Urinary bladder (tissue), 4 donors: ENCODE measurements around the gene SNRNP25. TPM values are rescaled to one million over a fixed set of nuclear protein-coding genes. Genes with fewer than 3 reads are reported as not detected.

Experiments
- DNase-seq: peaks from one replicate; pipeline ENCODE4 v3.0.0-alpha.2; 2015; ENCODE audit errors: extremely low spot score
- H3K27ac ChIP-seq: one replicate; pipeline ENCODE4 v1.5.1; 2013; ENCODE audit warnings: low read depth, mild to moderate bottlenecking, moderate library complexity
- H3K36me3 ChIP-seq: one replicate; pipeline ENCODE4 v1.6.1; 2013; ENCODE audit warnings: mild to moderate bottlenecking, moderate library complexity; ENCODE audit not compliant: insufficient read depth
- H3K4me1 ChIP-seq: one replicate; pipeline ENCODE4 v1.6.1; 2013; ENCODE audit warnings: mild to moderate bottlenecking, moderate library complexity; ENCODE audit not compliant: insufficient read depth
- H3K4me3 ChIP-seq: one replicate; pipeline ENCODE4 v1.5.1; 2013; ENCODE audit warnings: low read depth, low read length
- WGBS: extraction: QIAGEN DNeasy Blood & Tissue Kit; methylation state at CpG from one replicate; pipeline ENCODE4 v1.1.7; 2013; 5-methylcytosine and 5-hydroxymethylcytosine counted together
- polyA plus RNA-seq: library from polyadenylated mRNA; stranded (reverse); fragments of 200-250 nt; gene quantifications from one replicate; pipeline ENCODE4 v1.2.3, GENCODE V29; 2013
- total RNA-seq: library from RNA; depleted of rRNA; stranded (reverse); fragments of >200 nt; gene quantifications from one replicate; pipeline ENCODE4 v1.2.3, GENCODE V29; 2014
- donor health status: healthy with polysubstance abuse.
- donor health status: healthy.

SNRNP25 gene
- total and polyA plus RNA-seq, 2 donors, result 9.5 to 29.5 TPM

- WGBS, result 38% methylated on average over 7 of the region's 7 CpGs
- peak overlapping the region; percentile 48 for H3K27ac ChIP-seq
- no peak overlapping the region for H3K4me3 ChIP-seq
- DNase-seq, result no peak
- H3K4me1 ChIP-seq, result no peaks in the 10 kb centered on the region
- H3K36me3 ChIP-seq, result peaks cover 2% of the 10 kb centered on the region
These were observed 31.2 kb downstream of the SNRNP25 start for GRCh38 chr16:84718-85406.

GRCh38 chr16:85407-85782 lies 31.8 kb downstream of the SNRNP25 start:
- Histone ChIP-seq H3K4me3 (no peak overlapping the region), H3K36me3 (peaks cover 2% of the 10 kb centered on the region), H3K4me1 (no peaks in the 10 kb centered on the region), H3K27ac (peak overlapping the region; percentile 48)
- DNase-seq, result no peak
- 78% methylated on average over 18 of the region's 18 CpGs for WGBS

GRCh38 chr16:85865-86264 lies 32.2 kb downstream of the SNRNP25 start:
- 74% methylated on average over 9 of the region's 9 CpGs for WGBS
- Histone ChIP-seq H3K4me3 (no peak overlapping the region), H3K36me3 (peaks cover 2% of the 10 kb centered on the region), H3K4me1 (no peaks in the 10 kb centered on the region), H3K27ac (no peak overlapping the region)
- no peak for DNase-seq

GRCh38 chr16:86483-86952 lies 32.9 kb downstream of the SNRNP25 start:
- DNase-seq, result no peak
- WGBS, result 71% methylated on average over 23 of the region's 23 CpGs
- Histone ChIP-seq H3K36me3 (peaks cover 2% of the 10 kb centered on the region), H3K4me1 (no peaks in the 10 kb centered on the region), H3K27ac (no peak overlapping the region), H3K4me3 (no peak overlapping the region)

- H3K4me1 ChIP-seq, result no peaks in the 10 kb centered on the region
- DNase-seq, result no peak
- 97% methylated on average over 14 of the region's 14 CpGs for WGBS
- no peak overlapping the region for H3K4me3 ChIP-seq
- no peaks in the 10 kb centered on the region for H3K36me3 ChIP-seq
- no peak overlapping the region for H3K27ac ChIP-seq
These were observed 35.0 kb downstream of the SNRNP25 start for GRCh38 chr16:88613-89012.

- peaks cover 1% of the 10 kb centered on the region for H3K36me3 ChIP-seq
- WGBS, result 90% methylated on average over 30 of the region's 30 CpGs
These were observed 36.0 kb downstream of the SNRNP25 start for GRCh38 chr16:89391-90302.

GRCh38 chr16:91484-91883 lies 37.9 kb downstream of the SNRNP25 start:
- no peak overlapping the region for H3K4me3 ChIP-seq
- 54% methylated on average over 9 of the region's 9 CpGs for WGBS
- peaks cover 2% of the 10 kb centered on the region for H3K36me3 ChIP-seq
- no peaks in the 10 kb centered on the region for H3K4me1 ChIP-seq
- DNase-seq, result no peak
- H3K27ac ChIP-seq, result no peak overlapping the region

More at GRCh38 chr16:89391-90302, 36.0 kb downstream of the SNRNP25 start:
- no peak overlapping the region for H3K4me3 ChIP-seq
- DNase-seq, result no peak
- no peak overlapping the region for H3K27ac ChIP-seq
- H3K4me1 ChIP-seq, result no peaks in the 10 kb centered on the region

GRCh38 chr16:92431-93339 lies 39.1 kb downstream of the SNRNP25 start:
- 88% methylated on average over 15 of the region's 15 CpGs for WGBS
- H3K36me3 ChIP-seq, result peaks cover 2% of the 10 kb centered on the region
- no peak for DNase-seq
- H3K4me3 ChIP-seq, result no peak overlapping the region
- H3K27ac ChIP-seq, result no peak overlapping the region
- H3K4me1 ChIP-seq, result no peaks in the 10 kb centered on the region

- Histone ChIP-seq H3K27ac (no peak overlapping the region), H3K4me1 (no peaks in the 10 kb centered on the region), H3K36me3 (peaks cover 2% of the 10 kb centered on the region), H3K4me3 (no peak overlapping the region)
- WGBS, result 88% methylated on average over 5 of the region's 5 CpGs
- DNase-seq, result no peak
These were observed 41.3 kb downstream of the SNRNP25 start for GRCh38 chr16:94918-95265.

GRCh38 chr16:96935-97381 lies 43.3 kb downstream of the SNRNP25 start:
- DNase-seq, result no peak
- Histone ChIP-seq H3K27ac (no peak overlapping the region), H3K4me3 (no peak overlapping the region), H3K4me1 (no peaks in the 10 kb centered on the region), H3K36me3 (peaks cover 2% of the 10 kb centered on the region)
- WGBS, result 8% methylated on average over 11 of the region's 11 CpGs

GRCh38 chr16:97822-98221 lies 44.2 kb downstream of the SNRNP25 start:
- WGBS, result 91% methylated on average over 8 of the region's 8 CpGs
- H3K27ac ChIP-seq, result no peak overlapping the region
- no peaks in the 10 kb centered on the region for H3K4me1 ChIP-seq
- no peak for DNase-seq
- peaks cover 2% of the 10 kb centered on the region for H3K36me3 ChIP-seq
- H3K4me3 ChIP-seq, result no peak overlapping the region

GRCh38 chr16:100989-101388 lies 47.4 kb downstream of the SNRNP25 start:
- H3K4me1 ChIP-seq, result no peaks in the 10 kb centered on the region
- 84% methylated on average over 5 of the region's 5 CpGs for WGBS
- no peak overlapping the region for H3K27ac ChIP-seq
- H3K4me3 ChIP-seq, result no peak overlapping the region
- no peak for DNase-seq
- no peaks in the 10 kb centered on the region for H3K36me3 ChIP-seq

GRCh38 chr16:101586-101985 lies 48.0 kb downstream of the SNRNP25 start:
- Histone ChIP-seq H3K4me1 (no peaks in the 10 kb centered on the region), H3K27ac (no peak overlapping the region), H3K36me3 (no peaks in the 10 kb centered on the region), H3K4me3 (no peak overlapping the region)
- 85% methylated on average over 6 of the region's 6 CpGs for WGBS
- no peak for DNase-seq
